Panc1 (cell line): Measurements from ENCODE around the gene CYP11A1. TPM values are rescaled to one million over a fixed set of nuclear protein-coding genes. Genes with fewer than 3 reads are reported as not detected.

Source experiments
- ATAC-seq: fragments of 200-7000 bp; cut with Tn5 transposase; 2 replicates; pipeline ENCODE4 v1.9.1; 2020; ENCODE audit warnings: mild to moderate bottlenecking, moderate library complexity
- BruUV-seq: library from RNA; stranded (reverse); fragments of 400-500 nt; replicated peaks from 2 replicates; lab custom pipeline; 2021; lab: Mats Ljungman, UMichigan
- CTCF ChIA-PET: fragments of 300-600 bp; sonication (Branson Sonifier 250); formaldehyde crosslinking; loops from one replicate; lab custom pipeline; 2022; ENCODE audit warnings: antibody characterized with exemption; lab: Charles Lee
- POLR2A ChIA-PET: fragments of 300-600 bp; sonication (Branson Sonifier 250); formaldehyde crosslinking; loops from one replicate; lab custom pipeline; 2022; ENCODE audit warnings: antibody characterized with exemption; lab: Charles Lee
- DNase-seq: peaks from one replicate; pipeline ENCODE4 v3.0.0-alpha.2; 2010; ENCODE audit warnings: low read depth, low spot score
- H3K27ac ChIP-seq: 2 replicates; pipeline ENCODE4 v1.5.1; 2011; ENCODE audit warnings: mild to moderate bottlenecking, low read length, inconsistent platforms
- H3K27me3 ChIP-seq: fragments of 200-500 bp; sonication (Bioruptor generic); 2 replicates; pipeline ENCODE4 v1.6.0; 2014; ENCODE audit warnings: low read length, inconsistent platforms; ENCODE audit not compliant: control insufficient read depth, insufficient read depth
- H3K36me3 ChIP-seq: fragments of 200-500 bp; sonication (Bioruptor generic); 2 replicates; pipeline ENCODE4 v1.5.1; 2014; ENCODE audit warnings: inconsistent platforms, mild to moderate bottlenecking, low read length, moderate library complexity; ENCODE audit not compliant: control insufficient read depth, insufficient read depth
- H3K4me1 ChIP-seq: 2 replicates; pipeline ENCODE4 v1.5.1; 2011; ENCODE audit warnings: inconsistent platforms, mild to moderate bottlenecking, low read length, moderate library complexity; ENCODE audit not compliant: control insufficient read depth, insufficient read depth
- H3K4me3 ChIP-seq, 2 experiments: 2 replicates each; pipeline ENCODE4 v1.5.1; 2011 to 2012; ENCODE audit warnings: low read depth in 2 of 2, low read length in 2 of 2, mild to moderate bottlenecking in 2 of 2, inconsistent platforms in 1 of 2, moderate library complexity in 1 of 2
- H3K9me3 ChIP-seq: fragments of 200-500 bp; sonication (Bioruptor generic); 2 replicates; pipeline ENCODE4 v1.5.1; 2014; ENCODE audit warnings: low read depth, mild to moderate bottlenecking, inconsistent platforms, low read length, moderate library complexity; ENCODE audit not compliant: control insufficient read depth, insufficient read depth
- CTCF ChIP-seq: fragments of 450-650 bp; IDR thresholded peaks from 2 replicates; pipeline ENCODE4 v1.5.1; 2017; ENCODE audit warnings: mild to moderate bottlenecking
- POLR2AphosphoS5 ChIP-seq: IDR thresholded peaks from 2 replicates; pipeline ENCODE4 v1.6.1; 2012; ENCODE audit warnings: mild to moderate bottlenecking, low read depth, low read length, moderate library complexity
- SIN3A ChIP-seq: IDR thresholded peaks from 2 replicates; pipeline ENCODE4 v1.6.1; 2012; ENCODE audit warnings: low read depth, mild to moderate bottlenecking, low read length, moderate library complexity, borderline replicate concordance; ENCODE audit not compliant: insufficient read depth
- TCF7L2 ChIP-seq: IDR thresholded peaks from 2 replicates; pipeline ENCODE4 v1.6.1; 2011; ENCODE audit warnings: mild to moderate bottlenecking, low read depth, low read length, inconsistent platforms
- in situ Hi-C: cut with HindIII; loops from 2 replicates; pipeline ENCODE4 v1.10.0; 2016; ENCODE audit warnings: low sequenced_read_pairs, low pct_unique_long_range_greater_than_20kb
- intact Hi-C: fragments of 100-400 bp; cut with micrococcal nuclease; formaldehyde crosslinking; loops from one replicate; pipeline ENCODE4 v1.10.0; 2022; ENCODE audit not compliant: unreplicated experiment
- total RNA-seq: library from RNA; stranded (reverse); gene quantifications from one replicate; pipeline ENCODE4 v1.2.1, GENCODE V29; 2021; ENCODE audit not compliant: unreplicated experiment
- TF ChIP-seq, protein P1 (sequence below), 2 experiments: IDR thresholded peaks; 2 replicates each; pipeline ENCODE4 v1.6.1; 2011 to 2012; ENCODE audit warnings: low read depth in 2 of 2, control low read depth in 1 of 2, low read length in 1 of 2, mild to moderate bottlenecking in 1 of 2, moderate library complexity in 1 of 2; ENCODE audit not compliant: insufficient read depth in 1 of 2

The CYP11A1 gene
- total RNA-seq, 1 experiment from 2014 or later = 0.57 TPM

- ChIA-PET POLR2A (no interaction called here), CTCF (no interaction called here)
- intact Hi-C loops (no loop called here), in situ Hi-C loops (no loop called here)
- Histone ChIP-seq H3K9me3 (no peaks in the 10 kb centered on the region), H3K27me3 (no peaks in the 10 kb centered on the region), H3K27ac (no peak overlapping the region), H3K36me3 (no peaks in the 10 kb centered on the region), H3K4me1 (peaks cover 18% of the 10 kb centered on the region), H3K4me3 (no peak overlapping the region)
- TF ChIP-seq, protein P1, sequence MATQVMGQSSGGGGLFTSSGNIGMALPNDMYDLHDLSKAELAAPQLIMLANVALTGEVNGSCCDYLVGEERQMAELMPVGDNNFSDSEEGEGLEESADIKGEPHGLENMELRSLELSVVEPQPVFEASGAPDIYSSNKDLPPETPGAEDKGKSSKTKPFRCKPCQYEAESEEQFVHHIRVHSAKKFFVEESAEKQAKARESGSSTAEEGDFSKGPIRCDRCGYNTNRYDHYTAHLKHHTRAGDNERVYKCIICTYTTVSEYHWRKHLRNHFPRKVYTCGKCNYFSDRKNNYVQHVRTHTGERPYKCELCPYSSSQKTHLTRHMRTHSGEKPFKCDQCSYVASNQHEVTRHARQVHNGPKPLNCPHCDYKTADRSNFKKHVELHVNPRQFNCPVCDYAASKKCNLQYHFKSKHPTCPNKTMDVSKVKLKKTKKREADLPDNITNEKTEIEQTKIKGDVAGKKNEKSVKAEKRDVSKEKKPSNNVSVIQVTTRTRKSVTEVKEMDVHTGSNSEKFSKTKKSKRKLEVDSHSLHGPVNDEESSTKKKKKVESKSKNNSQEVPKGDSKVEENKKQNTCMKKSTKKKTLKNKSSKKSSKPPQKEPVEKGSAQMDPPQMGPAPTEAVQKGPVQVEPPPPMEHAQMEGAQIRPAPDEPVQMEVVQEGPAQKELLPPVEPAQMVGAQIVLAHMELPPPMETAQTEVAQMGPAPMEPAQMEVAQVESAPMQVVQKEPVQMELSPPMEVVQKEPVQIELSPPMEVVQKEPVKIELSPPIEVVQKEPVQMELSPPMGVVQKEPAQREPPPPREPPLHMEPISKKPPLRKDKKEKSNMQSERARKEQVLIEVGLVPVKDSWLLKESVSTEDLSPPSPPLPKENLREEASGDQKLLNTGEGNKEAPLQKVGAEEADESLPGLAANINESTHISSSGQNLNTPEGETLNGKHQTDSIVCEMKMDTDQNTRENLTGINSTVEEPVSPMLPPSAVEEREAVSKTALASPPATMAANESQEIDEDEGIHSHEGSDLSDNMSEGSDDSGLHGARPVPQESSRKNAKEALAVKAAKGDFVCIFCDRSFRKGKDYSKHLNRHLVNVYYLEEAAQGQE (IDR thresholded peaks at IDR 0.05; ENCODE audit: insufficient read depth in 1 of 2, low read depth in 2 of 2, low read length in 1 of 2) = no peak
- TF ChIP-seq TCF7L2 (no peak), SIN3A (no peak), CTCF (no peak), POLR2AphosphoS5 (no peak)
- ATAC-seq (no peak), DNase-seq (no peak)
- BruUV-seq = no TSS peak
Observed at GRCh38 chr15:74403588-74403919, 36.1 kb upstream of the CYP11A1 start.

- Histone ChIP-seq H3K36me3 (no peaks in the 10 kb centered on the region), H3K9me3 (no peaks in the 10 kb centered on the region), H3K27ac (no peak overlapping the region), H3K4me3 (no peak overlapping the region), H3K27me3 (no peaks in the 10 kb centered on the region), H3K4me1 (peaks cover 15% of the 10 kb centered on the region)
- DNase-seq (no peak), ATAC-seq (no peak)
- TF ChIP-seq TCF7L2 (no peak), CTCF (no peak), SIN3A (no peak), POLR2AphosphoS5 (no peak)
- TF ChIP-seq, protein P1 (IDR thresholded peaks at IDR 0.05; ENCODE audit: insufficient read depth in 1 of 2, low read depth in 2 of 2, low read length in 1 of 2) = no peak
- POLR2A ChIA-PET = no interaction called here
- in situ Hi-C loops (no loop called here), intact Hi-C loops (no loop called here)
- no TSS peak for BruUV-seq
- CTCF ChIA-PET = no interaction called here
Observed at GRCh38 chr15:74402873-74403587, 35.6 kb upstream of the CYP11A1 start.
